Muscle of leg (tissue), 11 donors: ENCODE data around the gene NLRP8. TPM values are rescaled to one million over a fixed set of nuclear protein-coding genes. Genes with fewer than 3 reads are reported as not detected.
"Not testable (repeated sequence)": the region's sequence is repeated elsewhere in the genome, so short reads cannot be mapped to it uniquely, and the experiment has no call there.

Experiments
- DNase-seq: peaks from one replicate; pipeline ENCODE4 v3.0.0; 2013
- H3K27ac ChIP-seq: one replicate; pipeline ENCODE4 v1.5.1; 2013; ENCODE audit warnings: mild to moderate bottlenecking, low read length, control low read depth
- H3K27me3 ChIP-seq: one replicate; pipeline ENCODE4 v1.6.1; 2013; ENCODE audit warnings: low read length; ENCODE audit not compliant: control insufficient read depth, insufficient read depth
- H3K36me3 ChIP-seq: one replicate; pipeline ENCODE4 v1.6.1; 2013; ENCODE audit warnings: low read length; ENCODE audit not compliant: control insufficient read depth, insufficient read depth
- H3K4me1 ChIP-seq: one replicate; pipeline ENCODE4 v1.6.1; 2013; ENCODE audit warnings: low read length; ENCODE audit not compliant: control insufficient read depth, insufficient read depth
- H3K4me3 ChIP-seq: one replicate; pipeline ENCODE4 v1.5.1; 2013; ENCODE audit warnings: low read length, control low read depth
- H3K9me3 ChIP-seq: replicated peaks from 2 replicates; pipeline ENCODE4 v1.6.1; 2013; ENCODE audit warnings: low read depth, low read length; ENCODE audit not compliant: control insufficient read depth
- WGBS: methylation state at CpG from one replicate; pipeline ENCODE4 v1.1.5; 2013; ENCODE audit warnings: missing lambda C conversion rate; ENCODE audit not compliant: insufficient coverage; 5-methylcytosine and 5-hydroxymethylcytosine counted together
- polyA plus RNA-seq, 8 donors: library from polyadenylated mRNA; unstranded; fragments of 120-200 nt; gene quantifications; one replicate each; pipeline versions ENCODE4 v1.2.1 to v1.2.3, GENCODE V29; 2013; ENCODE audit warnings: inconsistent platforms in 1 of 8, low replicate concordance in 1 of 8; ENCODE audit not compliant: insufficient read length in 8 of 8, insufficient read depth in 1 of 8
- total RNA-seq: library from RNA; stranded (reverse); fragments of 120-200 nt; gene quantifications from one replicate; pipeline ENCODE4 v1.2.4, GENCODE V29; 2013

The NLRP8 gene
- total and polyA plus RNA-seq, 9 donors: 0.03 TPM; not detected in 8

GRCh38 chr19:55927991-55928390, 19.6 kb upstream of the NLRP8 start:
- DNase-seq: no peak
- 58% methylated on average over 6 of the region's 8 CpGs for WGBS
- no peak overlapping the region for H3K4me3 ChIP-seq
- no peaks in the 10 kb centered on the region for H3K36me3 ChIP-seq
- no peak overlapping the region for H3K27ac ChIP-seq
- peaks cover 27% of the 10 kb centered on the region for H3K9me3 ChIP-seq
- no peaks in the 10 kb centered on the region for H3K4me1 ChIP-seq
- H3K27me3 ChIP-seq: no peaks in the 10 kb centered on the region

GRCh38 chr19:55929258-55929657, 18.4 kb upstream of the NLRP8 start:
- H3K4me1 ChIP-seq, DNase-seq, H3K27ac ChIP-seq, H3K27me3 ChIP-seq, H3K36me3 ChIP-seq, H3K4me3 ChIP-seq: not testable (repeated sequence)
- no CpG with 5 or more reads among the region's 5 CpGs for WGBS
- peaks cover 24% of the 10 kb centered on the region for H3K9me3 ChIP-seq

- 83% methylated on average over 6 of the region's 14 CpGs for WGBS
These were observed 16.6 kb upstream of the NLRP8 start for GRCh38 chr19:55930996-55931515.

GRCh38 chr19:55931936-55932386, 15.7 kb upstream of the NLRP8 start, which contains the start of gene NLRP13:
TSS of gene NLRP13 (minus strand) at chr19:55932336. CDS start at chr19:55932311, 25 bp downstream.
- H3K4me1 ChIP-seq: no peaks in the 10 kb centered on the region
- 83% methylated on average over 6 of the region's 8 CpGs for WGBS
- H3K4me3 ChIP-seq: no peak within 1 kb of the TSS
- DNase-seq: no peak
- H3K27me3 ChIP-seq: no peaks in the 10 kb centered on the region
- H3K9me3 ChIP-seq: peaks cover 17% of the 10 kb centered on the region
- H3K27ac ChIP-seq: no peak within 1 kb of the TSS
- no peaks in the 10 kb centered on the region for H3K36me3 ChIP-seq

More at GRCh38 chr19:55930996-55931515, 16.6 kb upstream of the NLRP8 start:
- peaks cover 20% of the 10 kb centered on the region for H3K9me3 ChIP-seq
- H3K36me3 ChIP-seq: no peaks in the 10 kb centered on the region
- no peak overlapping the region for H3K4me3 ChIP-seq
- DNase-seq: no peak
- H3K27me3 ChIP-seq: no peaks in the 10 kb centered on the region
- no peaks in the 10 kb centered on the region for H3K4me1 ChIP-seq
- H3K27ac ChIP-seq: no peak overlapping the region

GRCh38 chr19:55935206-55935605, 12.4 kb upstream of the NLRP8 start:
- no peaks in the 10 kb centered on the region for H3K4me1 ChIP-seq
- 77% methylated on average over 3 of the region's 9 CpGs for WGBS
- H3K9me3 ChIP-seq: peaks cover 27% of the 10 kb centered on the region
- no peak overlapping the region for H3K27ac ChIP-seq
- H3K4me3 ChIP-seq: no peak overlapping the region
- H3K36me3 ChIP-seq: no peaks in the 10 kb centered on the region
- H3K27me3 ChIP-seq: no peaks in the 10 kb centered on the region
- DNase-seq: no peak

- 66% methylated on average over 5 of the region's 7 CpGs for WGBS
- H3K9me3 ChIP-seq: peaks cover 24% of the 10 kb centered on the region
- H3K27me3 ChIP-seq: no peaks in the 10 kb centered on the region
- no peak overlapping the region for H3K27ac ChIP-seq
- no peaks in the 10 kb centered on the region for H3K4me1 ChIP-seq
- no peak overlapping the region for H3K4me3 ChIP-seq
- no peaks in the 10 kb centered on the region for H3K36me3 ChIP-seq
- DNase-seq: no peak
These were observed 8.4 kb upstream of the NLRP8 start for GRCh38 chr19:55939206-55939605.

- Histone ChIP-seq H3K4me1 (no peaks in the 10 kb centered on the region), H3K4me3 (no peak overlapping the region), H3K36me3 (no peaks in the 10 kb centered on the region), H3K27me3 (no peaks in the 10 kb centered on the region), H3K27ac (no peak overlapping the region), H3K9me3 (peaks cover 21% of the 10 kb centered on the region)
- WGBS: 90% methylated on average over 8 of the region's 11 CpGs
- no peak for DNase-seq
These were observed 7.3 kb upstream of the NLRP8 start for GRCh38 chr19:55940306-55940705.

GRCh38 chr19:55950566-55950965, 2.9 kb downstream of the NLRP8 start:
- not testable (repeated sequence) for H3K27me3 ChIP-seq, H3K36me3 ChIP-seq, DNase-seq, H3K27ac ChIP-seq, H3K4me1 ChIP-seq, H3K4me3 ChIP-seq
- 91% methylated on average over 11 of the region's 19 CpGs for WGBS
- H3K9me3 ChIP-seq: peaks cover 30% of the 10 kb centered on the region

- Histone ChIP-seq H3K36me3 (no peaks in the 10 kb centered on the region), H3K4me1 (no peaks in the 10 kb centered on the region), H3K27ac (no peak overlapping the region), H3K4me3 (no peak overlapping the region), H3K9me3 (peaks cover 26% of the 10 kb centered on the region), H3K27me3 (no peaks in the 10 kb centered on the region)
- WGBS: no CpG with 5 or more reads among the region's 7 CpGs
- no peak for DNase-seq
These were observed 8.8 kb downstream of the NLRP8 start for GRCh38 chr19:55956431-55956830.

GRCh38 chr19:55958356-55958755, 10.7 kb downstream of the NLRP8 start:
- H3K27ac ChIP-seq: no peak overlapping the region
- peaks cover 29% of the 10 kb centered on the region for H3K9me3 ChIP-seq
- WGBS: 94% methylated on average over 3 of the region's 4 CpGs
- no peak overlapping the region for H3K4me3 ChIP-seq
- DNase-seq: no peak
- no peaks in the 10 kb centered on the region for H3K27me3 ChIP-seq
- H3K36me3 ChIP-seq: no peaks in the 10 kb centered on the region
- H3K4me1 ChIP-seq: no peaks in the 10 kb centered on the region
